ENCODE results near the gene ATP8B1.

DNA sequence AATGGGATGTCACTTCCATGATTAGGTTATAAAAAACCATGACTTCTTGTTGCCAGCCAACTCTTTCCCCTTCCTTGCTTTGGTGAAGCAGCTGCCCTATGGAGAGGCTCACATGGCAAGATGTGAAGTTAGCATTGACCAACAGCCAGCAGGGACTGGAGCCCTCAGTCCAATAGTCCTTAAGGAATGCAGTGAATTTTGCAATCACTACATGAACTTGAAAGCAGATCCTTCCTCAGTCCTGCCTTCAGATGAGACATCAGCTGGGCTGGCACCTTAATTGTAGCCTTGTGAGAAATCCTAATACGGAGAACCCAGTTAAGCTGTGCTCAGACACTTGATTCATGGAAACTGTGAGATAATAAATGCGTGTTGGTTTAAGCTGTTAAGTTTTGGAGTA lies 61.8 kb downstream of the ATP8B1 start:
- TF ChIP-seq, protein P1, sequence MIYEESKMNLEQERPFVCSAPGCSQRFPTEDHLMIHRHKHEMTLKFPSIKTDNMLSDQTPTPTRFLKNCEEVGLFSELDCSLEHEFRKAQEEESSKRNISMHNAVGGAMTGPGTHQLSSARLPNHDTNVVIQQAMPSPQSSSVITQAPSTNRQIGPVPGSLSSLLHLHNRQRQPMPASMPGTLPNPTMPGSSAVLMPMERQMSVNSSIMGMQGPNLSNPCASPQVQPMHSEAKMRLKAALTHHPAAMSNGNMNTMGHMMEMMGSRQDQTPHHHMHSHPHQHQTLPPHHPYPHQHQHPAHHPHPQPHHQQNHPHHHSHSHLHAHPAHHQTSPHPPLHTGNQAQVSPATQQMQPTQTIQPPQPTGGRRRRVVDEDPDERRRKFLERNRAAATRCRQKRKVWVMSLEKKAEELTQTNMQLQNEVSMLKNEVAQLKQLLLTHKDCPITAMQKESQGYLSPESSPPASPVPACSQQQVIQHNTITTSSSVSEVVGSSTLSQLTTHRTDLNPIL (CRISPR knock-in tag; IDR thresholded peaks at IDR 0.05; ENCODE audit: low read depth) = no peak
- TF ChIP-seq ISL1 (CRISPR knock-in tag; IDR thresholded peaks at IDR 0.05) (no peak), RARB (CRISPR knock-in tag; IDR thresholded peaks at IDR 0.05) (no peak), ARNTL (CRISPR knock-in tag; IDR thresholded peaks at IDR 0.05; ENCODE audit: borderline replicate concordance, low read depth) (no peak), ZNF70 (CRISPR knock-in tag; IDR thresholded peaks at IDR 0.05) (no peak)
- TF ChIP-seq, protein P2, sequence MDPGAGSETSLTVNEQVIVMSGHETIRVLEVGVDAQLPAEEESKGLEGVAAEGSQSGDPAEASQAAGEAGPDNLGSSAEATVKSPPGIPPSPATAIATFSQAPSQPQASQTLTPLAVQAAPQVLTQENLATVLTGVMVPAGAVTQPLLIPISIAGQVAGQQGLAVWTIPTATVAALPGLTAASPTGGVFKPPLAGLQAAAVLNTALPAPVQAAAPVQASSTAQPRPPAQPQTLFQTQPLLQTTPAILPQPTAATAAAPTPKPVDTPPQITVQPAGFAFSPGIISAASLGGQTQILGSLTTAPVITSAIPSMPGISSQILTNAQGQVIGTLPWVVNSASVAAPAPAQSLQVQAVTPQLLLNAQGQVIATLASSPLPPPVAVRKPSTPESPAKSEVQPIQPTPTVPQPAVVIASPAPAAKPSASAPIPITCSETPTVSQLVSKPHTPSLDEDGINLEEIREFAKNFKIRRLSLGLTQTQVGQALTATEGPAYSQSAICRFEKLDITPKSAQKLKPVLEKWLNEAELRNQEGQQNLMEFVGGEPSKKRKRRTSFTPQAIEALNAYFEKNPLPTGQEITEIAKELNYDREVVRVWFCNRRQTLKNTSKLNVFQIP (CRISPR knock-in tag; IDR thresholded peaks at IDR 0.05; ENCODE audit: borderline replicate concordance, low read depth) = no peak

Data from SK-N-SH treated with all-trans-retinoic acid at 6 μM for 48 hours (cell line).